Endothelial cell (in vitro differentiated cells): Measurements from ENCODE around the gene AIFM1. TPM values are rescaled to one million over a fixed set of nuclear protein-coding genes. Genes with fewer than 3 reads are reported as not detected.

ENCODE experiments used
- DNase-seq: peaks from one replicate; pipeline ENCODE4 v3.0.0; 2021; ENCODE audit warnings: low spot score
- H3K27ac Mint-ChIP-seq: one replicate; pipeline ENCODE4 v1.8.0; 2021; ENCODE audit warnings: mixed read lengths, inconsistent platforms; ENCODE audit not compliant: unreplicated experiment
- H3K27me3 Mint-ChIP-seq: one replicate; pipeline ENCODE4 v1.8.0; 2021; ENCODE audit warnings: mild to moderate bottlenecking, moderate library complexity, mixed read lengths, inconsistent platforms; ENCODE audit not compliant: unreplicated experiment
- H3K36me3 Mint-ChIP-seq: one replicate; pipeline ENCODE4 v1.8.0; 2021; ENCODE audit warnings: mild to moderate bottlenecking, low read depth, mixed read lengths, inconsistent platforms; ENCODE audit not compliant: unreplicated experiment
- H3K4me1 Mint-ChIP-seq: one replicate; pipeline ENCODE4 v1.8.0; 2021; ENCODE audit warnings: mild to moderate bottlenecking, mixed read lengths, inconsistent platforms; ENCODE audit not compliant: unreplicated experiment
- H3K4me3 Mint-ChIP-seq: one replicate; pipeline ENCODE4 v1.8.0; 2021; ENCODE audit warnings: mild to moderate bottlenecking, mixed read lengths, inconsistent platforms; ENCODE audit not compliant: unreplicated experiment
- H3K9me3 Mint-ChIP-seq: one replicate; pipeline ENCODE4 v1.8.0; 2021; ENCODE audit warnings: mixed read lengths, inconsistent platforms; ENCODE audit not compliant: unreplicated experiment
- total RNA-seq: library from RNA; stranded (reverse); fragmentation: NEBNext Ultra II Directional; extraction: Animal tissue kit (Norgen Biotek cat#: 25700); gene quantifications from one replicate; pipeline ENCODE4 v1.2.1, GENCODE V29; 2021; ENCODE audit not compliant: unreplicated experiment
- TF ChIP-seq, protein P1 (sequence below): fragments of 200-600 bp; sonication (generic); IDR thresholded peaks from one replicate; pipeline ENCODE4 v1.5.0; 2021; ENCODE audit warnings: antibody characterized with exemption; ENCODE audit not compliant: unreplicated experiment

Gene AIFM1
- total RNA-seq, 1 donor from 2014 or later: 39.9 TPM

DNA sequence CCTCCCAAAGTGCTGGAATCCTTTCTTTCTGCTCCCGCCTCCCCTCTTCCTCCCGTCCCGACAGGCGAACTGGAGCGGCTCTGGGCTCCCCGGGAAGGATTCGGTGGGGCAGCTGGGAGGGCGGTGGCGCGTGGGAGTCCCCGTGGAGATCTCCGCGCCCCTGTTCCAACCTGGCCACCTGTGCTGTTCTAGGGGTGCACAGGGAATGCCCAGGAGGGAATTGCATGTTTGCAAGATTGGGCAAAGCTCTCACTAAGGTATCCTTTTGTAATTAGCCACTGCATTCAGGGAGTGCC, 44.2 kb downstream of the AIFM1 start:
- TF ChIP-seq, protein P1, sequence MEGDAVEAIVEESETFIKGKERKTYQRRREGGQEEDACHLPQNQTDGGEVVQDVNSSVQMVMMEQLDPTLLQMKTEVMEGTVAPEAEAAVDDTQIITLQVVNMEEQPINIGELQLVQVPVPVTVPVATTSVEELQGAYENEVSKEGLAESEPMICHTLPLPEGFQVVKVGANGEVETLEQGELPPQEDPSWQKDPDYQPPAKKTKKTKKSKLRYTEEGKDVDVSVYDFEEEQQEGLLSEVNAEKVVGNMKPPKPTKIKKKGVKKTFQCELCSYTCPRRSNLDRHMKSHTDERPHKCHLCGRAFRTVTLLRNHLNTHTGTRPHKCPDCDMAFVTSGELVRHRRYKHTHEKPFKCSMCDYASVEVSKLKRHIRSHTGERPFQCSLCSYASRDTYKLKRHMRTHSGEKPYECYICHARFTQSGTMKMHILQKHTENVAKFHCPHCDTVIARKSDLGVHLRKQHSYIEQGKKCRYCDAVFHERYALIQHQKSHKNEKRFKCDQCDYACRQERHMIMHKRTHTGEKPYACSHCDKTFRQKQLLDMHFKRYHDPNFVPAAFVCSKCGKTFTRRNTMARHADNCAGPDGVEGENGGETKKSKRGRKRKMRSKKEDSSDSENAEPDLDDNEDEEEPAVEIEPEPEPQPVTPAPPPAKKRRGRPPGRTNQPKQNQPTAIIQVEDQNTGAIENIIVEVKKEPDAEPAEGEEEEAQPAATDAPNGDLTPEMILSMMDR: no peak
- no peak overlapping the region for H3K4me3 Mint-ChIP-seq
- peaks cover 5% of the 10 kb centered on the region for H3K36me3 Mint-ChIP-seq
- peaks cover 6% of the 10 kb centered on the region for H3K27me3 Mint-ChIP-seq
- H3K9me3 Mint-ChIP-seq: no peaks in the 10 kb centered on the region
- no peak for DNase-seq
- no peak overlapping the region for H3K27ac Mint-ChIP-seq
- peaks cover 16% of the 10 kb centered on the region for H3K4me1 Mint-ChIP-seq

DNA sequence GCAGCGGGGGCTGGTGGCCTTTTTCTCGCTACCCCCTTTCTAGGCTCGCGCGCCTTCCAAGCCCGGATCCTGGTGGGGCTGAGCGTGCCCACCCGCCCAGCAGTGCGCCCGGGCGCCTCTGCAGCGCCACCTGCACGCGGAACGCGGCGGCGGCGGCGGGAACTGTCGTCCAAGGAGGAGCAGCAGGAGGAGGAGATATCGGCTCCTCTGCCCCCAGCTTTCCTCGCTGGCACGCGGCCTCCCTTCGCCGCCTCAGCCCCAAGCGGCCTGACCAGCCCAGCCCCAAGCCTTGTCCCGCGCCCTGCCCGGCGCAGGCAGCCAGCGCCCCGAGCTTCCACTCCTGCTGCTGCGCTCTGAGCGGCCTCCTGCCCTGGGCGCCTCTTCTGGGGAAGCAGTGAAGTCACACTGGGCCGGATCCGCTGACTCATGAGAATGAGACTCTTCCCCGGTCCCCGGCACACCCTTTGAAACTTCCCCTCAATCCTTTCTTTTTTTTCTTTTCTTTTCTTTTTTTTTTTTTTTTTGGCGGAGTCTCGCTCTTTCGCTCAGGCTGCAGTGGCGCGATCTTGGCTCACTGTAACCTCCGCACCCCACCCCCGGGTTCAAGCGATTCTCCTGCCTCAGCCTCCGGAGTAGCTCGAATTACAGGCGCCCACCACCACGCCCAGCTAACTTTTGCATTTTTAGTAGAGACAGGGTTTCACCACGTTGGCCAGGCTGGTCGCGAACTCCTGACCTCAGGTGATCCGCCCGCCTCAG, 44.7 kb downstream of the AIFM1 start:
- Mint-ChIP-seq H3K4me1 (peaks cover 16% of the 10 kb centered on the region), H3K27me3 (peaks cover 6% of the 10 kb centered on the region), H3K36me3 (peaks cover 5% of the 10 kb centered on the region), H3K27ac (no peak overlapping the region), H3K9me3 (no peaks in the 10 kb centered on the region), H3K4me3 (no peak overlapping the region)
- TF ChIP-seq, protein P1: peak; percentile 53
- peak; percentile 74 for DNase-seq

DNA sequence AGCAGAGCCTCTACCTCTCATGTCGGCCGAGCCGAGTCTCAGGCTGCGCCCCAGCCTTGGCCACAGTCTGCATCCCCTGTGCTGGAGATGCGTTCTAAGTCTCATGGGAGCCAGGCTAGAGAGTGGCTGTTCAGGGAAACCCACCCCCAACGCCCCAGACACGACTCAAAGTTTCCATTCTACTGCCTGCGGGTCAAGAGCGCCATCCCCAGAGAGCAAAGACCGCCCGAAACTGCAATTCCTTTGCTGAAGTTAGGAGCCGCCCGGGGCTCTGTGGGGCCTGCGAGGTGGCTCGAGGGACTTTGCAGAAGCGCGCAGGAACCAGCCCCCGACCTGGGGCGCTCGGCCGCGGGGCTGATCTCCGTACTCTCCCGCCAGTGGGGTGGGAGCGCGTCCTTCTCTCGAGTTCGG, 45.3 kb downstream of the AIFM1 start:
- H3K36me3 Mint-ChIP-seq: peaks cover 5% of the 10 kb centered on the region
- peaks cover 6% of the 10 kb centered on the region for H3K27me3 Mint-ChIP-seq
- H3K27ac Mint-ChIP-seq: no peak overlapping the region
- H3K4me1 Mint-ChIP-seq: peaks cover 14% of the 10 kb centered on the region
- DNase-seq: no peak
- TF ChIP-seq, protein P1: no peak
- no peak overlapping the region for H3K4me3 Mint-ChIP-seq
- no peaks in the 10 kb centered on the region for H3K9me3 Mint-ChIP-seq

DNA sequence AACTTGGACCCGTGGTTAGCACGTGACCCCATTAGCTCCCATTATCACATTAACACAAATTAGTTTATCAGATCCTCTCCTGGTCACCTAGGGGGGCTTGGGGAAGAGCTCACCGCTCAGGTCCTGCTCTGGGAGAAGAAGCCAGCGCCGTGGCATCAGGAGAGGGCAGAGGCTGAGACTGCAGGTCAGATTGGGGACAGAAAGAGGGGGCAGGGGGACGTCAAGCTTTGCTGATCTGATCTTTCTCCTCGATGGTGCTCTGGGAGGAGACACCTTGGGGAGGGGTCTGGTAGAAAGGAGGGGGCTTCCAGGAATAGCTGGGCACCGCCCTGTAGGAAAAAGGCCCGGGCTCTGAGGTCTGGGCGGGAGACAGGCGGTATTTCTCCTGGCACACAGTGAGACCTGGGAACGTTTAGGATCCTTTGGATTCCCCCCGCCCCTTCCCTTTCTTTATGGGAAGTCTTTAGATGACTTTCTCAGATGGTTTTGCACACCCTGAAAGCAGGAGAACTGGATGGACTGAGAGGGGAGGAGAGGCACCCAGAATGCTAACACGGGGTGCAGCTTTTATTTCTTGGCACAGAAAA, 46.2 kb downstream of the AIFM1 start:
- Mint-ChIP-seq H3K4me3 (no peak overlapping the region), H3K36me3 (no peaks in the 10 kb centered on the region), H3K4me1 (peaks cover 5% of the 10 kb centered on the region), H3K27ac (no peak overlapping the region), H3K27me3 (peaks cover 6% of the 10 kb centered on the region), H3K9me3 (no peaks in the 10 kb centered on the region)
- TF ChIP-seq, protein P1: no peak
- no peak for DNase-seq

DNA sequence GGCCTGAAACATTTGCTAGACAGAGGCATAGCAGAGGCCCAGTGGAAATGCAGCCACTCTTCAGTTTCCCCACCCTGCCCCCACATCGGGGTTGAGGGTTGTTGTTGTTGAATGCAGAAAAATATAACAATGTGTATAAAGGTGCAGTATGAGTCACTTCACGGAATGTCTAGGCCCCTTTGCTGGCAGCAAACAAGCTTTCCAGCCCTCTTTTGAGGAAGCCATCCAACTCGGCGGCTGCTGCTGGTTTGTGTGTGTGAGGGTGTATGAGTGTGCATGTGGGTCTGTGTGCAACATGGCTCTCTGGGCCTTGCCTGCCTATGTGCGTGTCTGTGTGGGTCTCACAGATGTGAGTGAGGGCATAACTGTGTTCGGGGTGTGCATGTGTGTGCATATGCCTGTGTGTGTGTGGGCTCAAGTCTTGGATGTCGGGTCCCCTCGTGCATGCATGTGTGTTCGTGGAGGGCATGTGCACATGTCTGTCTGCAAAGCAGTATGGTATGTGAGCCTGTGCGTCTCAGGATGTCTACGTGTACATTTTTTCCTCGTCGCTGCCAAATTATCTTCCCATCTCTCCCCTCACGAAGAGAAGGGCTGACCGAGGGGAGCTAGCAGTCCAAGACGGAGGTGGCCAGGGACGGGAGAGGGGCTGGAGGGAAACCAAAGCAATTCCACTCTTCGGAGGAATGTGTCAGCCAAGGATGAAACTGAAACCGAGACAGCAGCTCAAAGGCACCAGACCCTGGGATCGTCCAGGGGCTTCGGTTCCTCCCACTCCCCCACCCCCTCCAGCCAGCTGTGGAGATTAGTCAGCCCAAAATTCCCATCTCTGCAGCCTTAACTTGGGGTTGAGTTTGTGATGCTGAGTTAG, 47.0 kb downstream of the AIFM1 start:
- H3K27ac Mint-ChIP-seq: no peak overlapping the region
- no peaks in the 10 kb centered on the region for H3K36me3 Mint-ChIP-seq
- H3K27me3 Mint-ChIP-seq: peaks cover 6% of the 10 kb centered on the region
- H3K4me1 Mint-ChIP-seq: peaks cover 5% of the 10 kb centered on the region
- no peak for DNase-seq
- H3K9me3 Mint-ChIP-seq: no peaks in the 10 kb centered on the region
- TF ChIP-seq, protein P1: no peak
- no peak overlapping the region for H3K4me3 Mint-ChIP-seq
